GM12878 (cell line): ENCODE data around the gene IRF1. TPM values are rescaled to one million over a fixed set of nuclear protein-coding genes. Genes with fewer than 3 reads are reported as not detected.

Experiments used
- ATAC-seq: fragments of 200-7000 bp; cut with Tn5 transposase; 3 replicates; pipeline ENCODE4 v1.9.1; 2020; ENCODE audit warnings: mild to moderate bottlenecking, moderate library complexity
- BruUV-seq: library from RNA; stranded (reverse); fragments of 400-500 nt; replicated peaks from 2 replicates; lab custom pipeline; 2021; lab: Mats Ljungman, UMichigan
- CTCF ChIA-PET: fragments of 300-600 bp; sonication (Branson Sonifier 250); formaldehyde crosslinking; extraction: SDS; loops from one replicate; lab custom pipeline; 2021; ENCODE audit warnings: inconsistent platforms; lab: Yijun Ruan, JAX
- POLR2A ChIA-PET: fragments of 350-600 bp; formaldehyde crosslinking; extraction: SDS; loops from one replicate; lab custom pipeline; 2021; ENCODE audit warnings: inconsistent platforms; lab: Charles Lee
- RAD21 ChIA-PET: fragments of 300-600 bp; sonication (Branson Sonifier 250); formaldehyde crosslinking; loops from one replicate; lab custom pipeline; 2023; ENCODE audit warnings: antibody characterized with exemption; ENCODE audit not compliant: unreplicated experiment; lab: Charles Lee
- SMC1A ChIA-PET: fragments of 300-600 bp; sonication (Branson Sonifier 250); formaldehyde crosslinking; loops from one replicate; lab custom pipeline; 2023; ENCODE audit not compliant: unreplicated experiment, uncharacterized antibody; lab: Charles Lee
- DNase-seq: peaks from one replicate; pipeline ENCODE4 v3.0.0-alpha.2; 2011; ENCODE audit warnings: low read depth, low spot score
- FAIRE-seq: peaks from 3 replicates; lab custom pipeline; 2011; peaks lifted over from hg19 to GRCh38; lab: Jason Lieb, UNC
- H2AFZ ChIP-seq: 2 replicates; pipeline ENCODE4 v1.6.0; 2011; ENCODE audit warnings: low read depth, low read length, control low read depth; ENCODE audit not compliant: control insufficient read depth
- H3K27ac ChIP-seq: 2 replicates; pipeline ENCODE4 v1.5.1; 2011; ENCODE audit warnings: control low read depth; ENCODE audit not compliant: control insufficient read depth, insufficient read depth
- H3K27me3 ChIP-seq, 2 experiments: replicated peaks in 1 of 2; 2 replicates each; pipeline versions ENCODE4 v1.6.0 to v1.6.1; 2011; ENCODE audit warnings: low read length in 1 of 2; ENCODE audit not compliant: control insufficient read depth in 2 of 2, insufficient read depth in 2 of 2
- H3K36me3 ChIP-seq, 2 experiments: 2 replicates each; pipeline ENCODE4 v1.5.1; 2011; ENCODE audit warnings: low read length in 1 of 2; ENCODE audit not compliant: control insufficient read depth in 2 of 2, insufficient read depth in 2 of 2
- H3K4me1 ChIP-seq: 2 replicates; pipeline ENCODE4 v1.6.1; 2011; ENCODE audit warnings: mild to moderate bottlenecking, low read length, moderate library complexity, mixed read lengths; ENCODE audit not compliant: control insufficient read depth, insufficient read depth
- H3K4me2 ChIP-seq: 2 replicates; pipeline ENCODE4 v1.6.0; 2011; ENCODE audit warnings: control low read depth; ENCODE audit not compliant: control insufficient read depth, insufficient read depth
- H3K4me3 ChIP-seq: fragments of 200-600 bp; sonication (generic); 2 replicates; pipeline ENCODE4 v1.5.1; 2016
- H3K79me2 ChIP-seq: 2 replicates; pipeline ENCODE4 v1.6.0; 2011; ENCODE audit warnings: low read length; ENCODE audit not compliant: control insufficient read depth, insufficient read depth
- H3K9ac ChIP-seq: 2 replicates; pipeline ENCODE4 v1.8.0; 2011; ENCODE audit warnings: low read length, control low read depth, mixed read lengths; ENCODE audit not compliant: control insufficient read depth, insufficient read depth
- H3K9me3 ChIP-seq: replicated peaks from 3 replicates; pipeline ENCODE4 v1.5.1; 2011; ENCODE audit warnings: mild to moderate bottlenecking, low read length; ENCODE audit not compliant: control insufficient read depth, insufficient read depth
- H4K20me1 ChIP-seq: 2 replicates; pipeline ENCODE4 v1.6.0; 2011; ENCODE audit not compliant: control insufficient read depth, insufficient read depth
- ASH2L ChIP-seq: fragments of 300-600, 200-600 bp; sonication (generic); IDR thresholded peaks from 2 replicates; pipeline ENCODE4 v1.6.1; 2017; ENCODE audit warnings: low read depth, mild to moderate bottlenecking, borderline replicate concordance
- CBFB ChIP-seq: IDR thresholded peaks from 2 replicates; pipeline ENCODE4 v1.6.1; 2016; ENCODE audit warnings: antibody characterized with exemption, low read depth
- EGR1 ChIP-seq, 2 experiments: IDR thresholded peaks; 1 replicate in 1 of 2; 2 replicates in 1 of 2; pipeline ENCODE4 v1.6.1; 2011 to 2012; ENCODE audit warnings: low read depth in 2 of 2, low read length in 2 of 2, borderline replicate concordance in 1 of 2, mild to moderate bottlenecking in 1 of 2, moderate library complexity in 1 of 2
- IKZF2 ChIP-seq, 2 experiments: fragments of 450-650 bp; IDR thresholded peaks; 2 replicates each; pipeline ENCODE4 v1.6.1; 2017; ENCODE audit warnings: mild to moderate bottlenecking in 2 of 2, moderate library complexity in 2 of 2
- NFIC ChIP-seq: IDR thresholded peaks from 2 replicates; pipeline ENCODE4 v1.6.1; 2012; ENCODE audit warnings: low read depth, mild to moderate bottlenecking, inconsistent platforms, low read length, moderate library complexity
- NFYB ChIP-seq: IDR thresholded peaks from 2 replicates; pipeline ENCODE4 v1.6.1; 2011; ENCODE audit warnings: low read depth, mild to moderate bottlenecking, low read length, improper control_type of control experiment, moderate library complexity; ENCODE audit not compliant: insufficient read depth
- PAX5 ChIP-seq: IDR thresholded peaks from 2 replicates; pipeline ENCODE4 v1.6.1; 2011; ENCODE audit warnings: low read depth, low read length, borderline replicate concordance
- PAX8 ChIP-seq: fragments of 450-650 bp; IDR thresholded peaks from 2 replicates; pipeline ENCODE4 v1.6.1; 2017; ENCODE audit warnings: mild to moderate bottlenecking, moderate library complexity
- POLR2A ChIP-seq: IDR thresholded peaks from 2 replicates; pipeline ENCODE4 v1.6.1; 2011; ENCODE audit warnings: low read depth, mild to moderate bottlenecking, low read length
- RAD51 ChIP-seq: fragments of 450-650 bp; IDR thresholded peaks from 2 replicates; pipeline ENCODE4 v1.6.1; 2016; ENCODE audit warnings: moderate library complexity, mild to moderate bottlenecking, inconsistent platforms
- SP1 ChIP-seq: IDR thresholded peaks from one replicate; pipeline ENCODE4 v1.6.1; 2011; ENCODE audit warnings: low read depth, low read length
- TARDBP ChIP-seq: IDR thresholded peaks from 2 replicates; pipeline ENCODE4 v1.6.1; 2016; ENCODE audit warnings: borderline replicate concordance
- WGBS: methylation state at CpG from one replicate; pipeline ENCODE4 v1.1.6; 2016; ENCODE audit warnings: low lambda C conversion rate; ENCODE audit not compliant: insufficient replicate concordance, insufficient coverage; ENCODE audit errors: missing lambda C conversion rate; 5-methylcytosine and 5-hydroxymethylcytosine counted together
- in situ Hi-C: fragments of 300-500 bp; cut with MboI; formaldehyde crosslinking; loops from 9 replicates; pipeline ENCODE4 v1.14.3; 2018; ENCODE audit warnings: mixed read lengths
- intact Hi-C: fragments of 100-400 bp; cut with micrococcal nuclease; formaldehyde crosslinking; loops from one replicate; pipeline ENCODE4 v1.14.2; 2022; ENCODE audit not compliant: unreplicated experiment
- polyA plus RNA-seq, 11 experiments: library from polyadenylated mRNA; depleted of rRNA in 4 of 11; unstranded in 6 of 11; stranded (reverse) in 5 of 11; fragments of >200 nt; fragmentation: Nextera tagmentation in 4 of 11; fragmentation: Illumina TruSeq in 1 of 11; extraction: Ambion mirVana in 4 of 11; extraction: Trizol in 1 of 11; gene quantifications; 1 replicate in 1 of 11; 2 replicates in 10 of 11; pipeline versions ENCODE4 v1.2.1 to v1.2.3, GENCODE V29; 2011 to 2016; ENCODE audit warnings: inconsistent platforms in 2 of 11, missing spikeins in 2 of 11, low read depth in 1 of 11
- total RNA-seq, 4 experiments: library from RNA; depleted of rRNA in 3 of 4; stranded (reverse); fragments of >200 nt in 3 of 4; fragmentation: Illumina TruSeq in 1 of 4; extraction: Trizol in 1 of 4; gene quantifications; 2 replicates each; pipeline versions ENCODE4 v1.2.1 to v1.2.3, GENCODE V29; 2013 to 2021
- TF ChIP-seq, protein P1 (sequence below): fragments of 450-650 bp; IDR thresholded peaks from 2 replicates; pipeline ENCODE4 v1.6.1; 2017; ENCODE audit warnings: low read depth, mild to moderate bottlenecking, moderate library complexity

Gene IRF1
- total and polyA plus RNA-seq, 10 of the 15 experiments (the other 5 are each of a cell fraction or from before 2014, with no cell fraction given), result 6.9 to 68.0 (median 49.6) TPM

DNA sequence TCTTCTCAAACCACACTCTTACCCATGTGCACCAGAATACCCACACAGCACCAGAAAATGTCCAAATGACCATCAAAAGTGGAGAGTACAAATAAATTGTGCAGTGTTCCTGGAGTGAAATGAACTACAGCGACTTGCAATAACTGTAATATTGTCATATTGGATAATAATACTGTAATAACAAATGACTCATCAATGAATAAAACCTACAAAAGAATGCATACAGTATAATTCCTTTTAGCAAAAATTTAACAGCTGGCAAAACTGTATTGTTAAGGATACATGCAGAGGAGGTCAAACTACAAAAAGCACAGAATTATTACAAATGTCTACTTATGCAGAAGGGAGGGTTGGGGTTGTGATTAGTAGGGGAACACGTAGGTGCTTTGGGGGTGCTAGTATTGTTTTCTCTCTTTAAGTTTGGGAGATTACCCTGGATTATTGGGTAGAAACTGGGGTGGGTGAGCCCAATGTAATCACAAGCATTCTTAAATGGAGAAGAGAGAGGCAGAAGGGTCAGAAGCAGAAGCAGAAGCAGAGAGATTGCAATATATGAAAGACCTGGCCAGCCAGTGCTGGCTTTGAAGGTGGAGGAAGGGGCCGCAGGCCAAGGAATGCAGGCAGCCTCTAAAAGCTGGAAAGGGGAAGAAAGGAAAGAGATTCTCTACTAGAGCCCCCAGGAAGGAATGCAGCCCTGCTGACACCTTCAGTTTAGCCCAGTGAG, 21.8 kb downstream of the IRF1 start:
- no peaks in the 10 kb centered on the region for H4K20me1 ChIP-seq
- BruUV-seq, result no TSS peak
- POLR2A ChIA-PET, result interaction anchor here (1.3 to 16.7 kb wide), 10 partner anchors 10 to 54 kb away, joined by 3 to 178 read pairs (median 22); partner anchors contain the start of gene IRF1
- H3K36me3 ChIP-seq, result peaks cover 0 to 11% of the 10 kb centered on the region in 2 experiments
- in situ Hi-C loops, result no loop called here
- no peak for DNase-seq
- H3K4me3 ChIP-seq, result no peak overlapping the region
- peaks cover 6% of the 10 kb centered on the region for H3K79me2 ChIP-seq
- SMC1A ChIA-PET, result interaction anchor here (1.2 to 15.9 kb wide), 8 partner anchors 10 to 81 kb away, joined by 3 to 300 read pairs (median 10); partner anchors contain the start of gene IRF1
- H3K4me2 ChIP-seq, result no peak overlapping the region
- TF ChIP-seq CBFB, result no peak
- TF ChIP-seq, protein P1, sequence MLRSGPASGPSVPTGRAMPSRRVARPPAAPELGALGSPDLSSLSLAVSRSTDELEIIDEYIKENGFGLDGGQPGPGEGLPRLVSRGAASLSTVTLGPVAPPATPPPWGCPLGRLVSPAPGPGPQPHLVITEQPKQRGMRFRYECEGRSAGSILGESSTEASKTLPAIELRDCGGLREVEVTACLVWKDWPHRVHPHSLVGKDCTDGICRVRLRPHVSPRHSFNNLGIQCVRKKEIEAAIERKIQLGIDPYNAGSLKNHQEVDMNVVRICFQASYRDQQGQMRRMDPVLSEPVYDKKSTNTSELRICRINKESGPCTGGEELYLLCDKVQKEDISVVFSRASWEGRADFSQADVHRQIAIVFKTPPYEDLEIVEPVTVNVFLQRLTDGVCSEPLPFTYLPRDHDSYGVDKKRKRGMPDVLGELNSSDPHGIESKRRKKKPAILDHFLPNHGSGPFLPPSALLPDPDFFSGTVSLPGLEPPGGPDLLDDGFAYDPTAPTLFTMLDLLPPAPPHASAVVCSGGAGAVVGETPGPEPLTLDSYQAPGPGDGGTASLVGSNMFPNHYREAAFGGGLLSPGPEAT, result no peak
- TF ChIP-seq SP1, result no peak
- TF ChIP-seq PAX8, result no peak
- no peak for TF ChIP-seq POLR2A
- TF ChIP-seq EGR1 (IDR thresholded peaks at IDR 0.05; ENCODE audit: borderline replicate concordance in 1 of 2, low read depth in 2 of 2, low read length in 2 of 2), result no peak
- TF ChIP-seq NFIC, result no peak
- TF ChIP-seq NFYB, result no peak
- no peak for TF ChIP-seq IKZF2 (IDR thresholded peaks at IDR 0.05)
- TF ChIP-seq ASH2L, result no peak
- TF ChIP-seq TARDBP, result no peak
- TF ChIP-seq PAX5, result no peak
- no peak for TF ChIP-seq RAD51
- TF ChIP-seq, all 136 proteins: peak for 0
- H3K4me1 ChIP-seq, result peaks cover 72% of the 10 kb centered on the region
- RAD21 ChIA-PET, result interaction anchor here (0.5 to 6.4 kb wide), 13 partner anchors 12 to 54 kb away, joined by 3 to 146 read pairs (median 5); partner anchors contain the start of gene IRF1
- 78% methylated on average over 3 of the region's 3 CpGs for WGBS
- FAIRE-seq (no peak), ATAC-seq (no peak)
- no peaks in the 10 kb centered on the region for H3K27me3 ChIP-seq
- no peak overlapping the region for H3K9ac ChIP-seq
- CTCF ChIA-PET, result interaction anchor here (1.0 to 12.8 kb wide), 5 partner anchors 10 to 57 kb away, joined by 3 to 139 read pairs (median 6); no protein-coding TSS in a partner anchor
- H3K9me3 ChIP-seq, result no peaks in the 10 kb centered on the region
- intact Hi-C loops, result no loop called here
- no peak overlapping the region for H2AFZ ChIP-seq
- peak overlapping the region; percentile 4; the same call in 1 of the 2 replicates for H3K27ac ChIP-seq
